ENCODE results near the gene GGN.

- TF ChIP-seq POLR2A (IDR thresholded peaks at IDR 0.05; ENCODE audit: low read length) (no peak), GATA1 (IDR thresholded peaks at IDR 0.05; ENCODE audit: low read depth, low read length) (no peak)
Observed at GRCh38 chr19:38383743-38384142, 4.1 kb downstream of the GGN start.

Data from erythroblast (primary cell).